VCaP (cell line): ENCODE measurements around the gene JAM3.

ENCODE experiments used
- H3K27ac ChIP-seq: fragments of 450-650 bp; 2 replicates; pipeline ENCODE4 v1.5.1; 2017
- TF ChIP-seq, protein P1 (sequence below): fragments of 450-650 bp; conservative IDR thresholded peaks from 2 replicates; pipeline ENCODE4 v1.5.1; 2017; ENCODE audit warnings: mild to moderate bottlenecking, moderate library complexity

The JAM3 gene

GRCh38 chr11:134145715-134146114 lies 76.8 kb downstream of the JAM3 start:
- no peak overlapping the region for H3K27ac ChIP-seq
- TF ChIP-seq, protein P1, sequence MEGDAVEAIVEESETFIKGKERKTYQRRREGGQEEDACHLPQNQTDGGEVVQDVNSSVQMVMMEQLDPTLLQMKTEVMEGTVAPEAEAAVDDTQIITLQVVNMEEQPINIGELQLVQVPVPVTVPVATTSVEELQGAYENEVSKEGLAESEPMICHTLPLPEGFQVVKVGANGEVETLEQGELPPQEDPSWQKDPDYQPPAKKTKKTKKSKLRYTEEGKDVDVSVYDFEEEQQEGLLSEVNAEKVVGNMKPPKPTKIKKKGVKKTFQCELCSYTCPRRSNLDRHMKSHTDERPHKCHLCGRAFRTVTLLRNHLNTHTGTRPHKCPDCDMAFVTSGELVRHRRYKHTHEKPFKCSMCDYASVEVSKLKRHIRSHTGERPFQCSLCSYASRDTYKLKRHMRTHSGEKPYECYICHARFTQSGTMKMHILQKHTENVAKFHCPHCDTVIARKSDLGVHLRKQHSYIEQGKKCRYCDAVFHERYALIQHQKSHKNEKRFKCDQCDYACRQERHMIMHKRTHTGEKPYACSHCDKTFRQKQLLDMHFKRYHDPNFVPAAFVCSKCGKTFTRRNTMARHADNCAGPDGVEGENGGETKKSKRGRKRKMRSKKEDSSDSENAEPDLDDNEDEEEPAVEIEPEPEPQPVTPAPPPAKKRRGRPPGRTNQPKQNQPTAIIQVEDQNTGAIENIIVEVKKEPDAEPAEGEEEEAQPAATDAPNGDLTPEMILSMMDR = no peak

GRCh38 chr11:134146598-134146997 lies 77.7 kb downstream of the JAM3 start:
- H3K27ac ChIP-seq = no peak overlapping the region
- TF ChIP-seq, protein P1 = no peak

GRCh38 chr11:134149371-134149770 lies 80.5 kb downstream of the JAM3 start:
- no peak overlapping the region for H3K27ac ChIP-seq
- TF ChIP-seq, protein P1 = no peak

GRCh38 chr11:134150195-134150903 lies 81.5 kb downstream of the JAM3 start:
- TF ChIP-seq, protein P1 = no peak
- H3K27ac ChIP-seq = no peak overlapping the region

DNA sequence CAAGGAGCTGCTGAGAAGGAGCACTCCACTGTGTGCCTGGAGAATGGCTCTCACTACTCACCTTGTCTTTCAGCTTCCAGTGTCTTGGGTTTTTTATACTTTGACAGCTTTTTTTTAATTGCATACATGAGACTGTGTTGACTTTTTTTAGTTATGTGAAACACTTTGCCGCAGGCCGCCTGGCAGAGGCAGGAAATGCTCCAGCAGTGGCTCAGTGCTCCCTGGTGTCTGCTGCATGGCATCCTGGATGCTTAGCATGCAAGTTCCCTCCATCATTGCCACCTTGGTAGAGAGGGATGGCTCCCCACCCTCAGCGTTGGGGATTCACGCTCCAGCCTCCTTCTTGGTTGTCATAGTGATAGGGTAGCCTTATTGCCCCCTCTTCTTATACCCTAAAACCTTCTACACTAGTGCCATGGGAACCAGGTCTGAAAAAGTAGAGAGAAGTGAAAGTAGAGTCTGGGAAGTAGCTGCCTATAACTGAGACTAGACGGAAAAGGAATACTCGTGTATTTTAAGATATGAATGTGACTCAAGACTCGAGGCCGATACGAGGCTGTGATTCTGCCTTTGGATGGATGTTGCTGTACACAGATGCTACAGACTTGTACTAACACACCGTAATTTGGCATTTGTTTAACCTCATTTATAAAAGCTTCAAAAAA lies 82.3 kb downstream of the JAM3 start:
- no peak overlapping the region for H3K27ac ChIP-seq
- TF ChIP-seq, protein P1 = no peak

DNA sequence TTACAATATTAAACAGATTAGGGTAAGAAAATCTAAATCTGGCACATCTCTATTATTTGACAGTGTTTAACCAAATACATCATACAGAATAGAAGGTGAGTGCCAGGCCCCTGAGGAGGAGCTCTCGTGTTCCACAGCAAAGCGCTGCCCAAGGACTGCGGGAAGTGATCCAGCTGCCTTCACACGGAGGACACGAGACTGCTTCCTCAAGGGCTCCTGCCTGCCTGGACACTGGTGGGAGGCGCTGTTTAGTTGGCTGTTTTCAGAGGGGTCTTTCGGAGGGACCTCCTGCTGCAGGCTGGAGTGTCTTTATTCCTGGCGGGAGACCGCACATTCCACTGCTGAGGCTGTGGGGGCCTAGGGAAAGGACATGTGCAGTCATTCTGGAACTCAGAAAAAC lies 83.8 kb downstream of the JAM3 start:
- H3K27ac ChIP-seq = no peak overlapping the region
- TF ChIP-seq, protein P1 = no peak

- TF ChIP-seq, protein P1 = no peak
- no peak overlapping the region for H3K27ac ChIP-seq
Observed at GRCh38 chr11:134153147-134153905, 84.5 kb downstream of the JAM3 start.
